HCT116 (cell line): ENCODE results near the gene ARHGAP8. TPM values are rescaled to one million over a fixed set of nuclear protein-coding genes. Genes with fewer than 3 reads are reported as not detected.

Source experiments
- ATAC-seq: fragments of 200-7000 bp; cut with Tn5 transposase; 2 replicates; pipeline ENCODE4 v1.9.1; 2020; ENCODE audit warnings: mild to moderate bottlenecking, moderate library complexity
- BruUV-seq: library from RNA; stranded (reverse); fragments of 400-500 nt; replicated peaks from 2 replicates; lab custom pipeline; 2021; lab: Mats Ljungman, UMichigan
- CTCF ChIA-PET: fragments of 300-600 bp; sonication (Branson Sonifier 250); formaldehyde crosslinking; loops from one replicate; lab custom pipeline; 2021; ENCODE audit warnings: antibody characterized with exemption; lab: Charles Lee
- POLR2A ChIA-PET: fragments of 300-600, 350-600 bp; sonication (Branson Sonifier 250); formaldehyde crosslinking; loops from one replicate; lab custom pipeline; 2021; ENCODE audit warnings: antibody characterized with exemption; lab: Charles Lee
- RAD21 ChIA-PET, 2 experiments: fragments of 300-600 bp; sonication (Branson Sonifier 250); formaldehyde crosslinking; loops; one replicate each; lab custom pipeline; 2023; ENCODE audit warnings: low total read pairs in 2 of 2; ENCODE audit not compliant: uncharacterized antibody in 2 of 2, unreplicated experiment in 2 of 2, low non-redundant PET in 1 of 2; lab: Charles Lee
- DNase-seq: peaks from one replicate; pipeline ENCODE4 v3.0.0-alpha.2; 2010; ENCODE audit warnings: low read depth, low spot score
- H2AFZ ChIP-seq: fragments of 200-600 bp; shearing (Covaris generic), sonication (generic); 2 replicates; pipeline ENCODE4 v1.6.1; 2017; ENCODE audit warnings: low read depth, mixed run types, mixed read lengths, antibody characterized with exemption, low read length; ENCODE audit not compliant: poor library complexity, severe bottlenecking
- H3K27ac ChIP-seq: 2 replicates; pipeline ENCODE4 v1.5.1; 2012; ENCODE audit warnings: low read depth, low read length
- H3K27me3 ChIP-seq: fragments of 200-600 bp; sonication (generic); 2 replicates; pipeline ENCODE4 v1.6.1; 2016; ENCODE audit warnings: mixed run types, low read length, mixed read lengths; ENCODE audit not compliant: insufficient read depth
- H3K36me3 ChIP-seq, 2 experiments: fragments of 200-500 bp in 1 of 2; fragments of 200-600 bp in 1 of 2; sonication (Bioruptor generic) in 1 of 2; sonication (generic) in 1 of 2; 2 replicates each; pipeline versions ENCODE4 v1.5.1 to v1.6.1; 2014 to 2016; ENCODE audit warnings: low read length in 2 of 2, inconsistent platforms in 1 of 2, mixed read lengths in 1 of 2, mixed run types in 1 of 2; ENCODE audit not compliant: insufficient read depth in 2 of 2, control insufficient read depth in 1 of 2
- H3K4me1 ChIP-seq, 2 experiments: fragments of 200-600 bp in 1 of 2; sonication (generic) in 1 of 2; 2 replicates each; pipeline versions ENCODE4 v1.5.1 to v1.6.1; 2012 to 2017; ENCODE audit warnings: low read length in 2 of 2, inconsistent platforms in 1 of 2, mild to moderate bottlenecking in 1 of 2, mixed read lengths in 1 of 2, mixed run types in 1 of 2, moderate library complexity in 1 of 2; ENCODE audit not compliant: insufficient read depth in 2 of 2, control insufficient read depth in 1 of 2
- H3K4me2 ChIP-seq: fragments of 200-600 bp; sonication (generic); 2 replicates; pipeline ENCODE4 v1.6.1; 2017; ENCODE audit warnings: mixed run types, low read length, mixed read lengths
- H3K4me3 ChIP-seq, 2 experiments: fragments of 200-600 bp in 1 of 2; sonication (generic) in 1 of 2; replicated peaks in 1 of 2; 2 replicates each; pipeline ENCODE4 v1.5.1; 2011 to 2016; ENCODE audit warnings: low read length in 2 of 2, control low read depth in 1 of 2, low read depth in 1 of 2, mild to moderate bottlenecking in 1 of 2, mixed read lengths in 1 of 2, mixed run types in 1 of 2
- H3K79me2 ChIP-seq: fragments of 200-600 bp; sonication (generic); 2 replicates; pipeline ENCODE4 v1.6.1; 2017; ENCODE audit warnings: mild to moderate bottlenecking, mixed run types, low read length, moderate library complexity, mixed read lengths; ENCODE audit not compliant: insufficient read depth
- H3K9ac ChIP-seq: fragments of 200-600 bp; sonication (generic); 2 replicates; pipeline ENCODE4 v1.6.1; 2016; ENCODE audit warnings: low read length, mixed read lengths
- H3K9me2 ChIP-seq: fragments of 200-600 bp; sonication (generic), shearing (Covaris generic); 2 replicates; pipeline ENCODE4 v1.6.1; 2017; ENCODE audit warnings: mixed run types, mild to moderate bottlenecking, moderate library complexity; ENCODE audit not compliant: insufficient read depth
- H3K9me3 ChIP-seq, 2 experiments: fragments of 200-500 bp in 1 of 2; fragments of 200-600 bp in 1 of 2; sonication (Bioruptor generic) in 1 of 2; sonication (generic) in 1 of 2; 2 replicates each; pipeline ENCODE4 v1.6.1; 2014 to 2017; ENCODE audit warnings: low read length in 2 of 2, mixed read lengths in 2 of 2, inconsistent platforms in 1 of 2, low read depth in 1 of 2, mild to moderate bottlenecking in 1 of 2, mixed run types in 1 of 2, moderate library complexity in 1 of 2; ENCODE audit not compliant: control insufficient read depth in 1 of 2, insufficient read depth in 1 of 2
- H4K20me1 ChIP-seq: fragments of 200-600 bp; sonication (generic), shearing (Covaris generic); 2 replicates; pipeline ENCODE4 v1.6.1; 2017; ENCODE audit warnings: mixed run types, mild to moderate bottlenecking, moderate library complexity; ENCODE audit not compliant: insufficient read depth
- CBX3 ChIP-seq: IDR thresholded peaks from 2 replicates; pipeline ENCODE4 v1.6.1; 2012; ENCODE audit warnings: low read depth
- CEBPB ChIP-seq: IDR thresholded peaks from 2 replicates; pipeline ENCODE4 v1.6.1; 2012; ENCODE audit warnings: low read depth
- EGR1 ChIP-seq: IDR thresholded peaks from 2 replicates; pipeline ENCODE4 v1.6.1; 2012; ENCODE audit warnings: low read depth
- EZH2phosphoT487 ChIP-seq: fragments of 200-600 bp; IDR thresholded peaks from 2 replicates; pipeline ENCODE4 v1.6.1; 2018; ENCODE audit warnings: antibody characterized with exemption, borderline replicate concordance
- FOSL1 ChIP-seq: IDR thresholded peaks from 2 replicates; pipeline ENCODE4 v1.6.1; 2012; ENCODE audit warnings: low read depth
- JUND ChIP-seq: IDR thresholded peaks from 2 replicates; pipeline ENCODE4 v1.6.1; 2012
- POLR2A ChIP-seq: IDR thresholded peaks from 2 replicates; pipeline ENCODE4 v1.7.0; 2011; ENCODE audit warnings: borderline replicate concordance; ENCODE audit not compliant: insufficient read depth, insufficient read length; ENCODE audit errors: extremely low read depth
- POLR2AphosphoS5 ChIP-seq: IDR thresholded peaks from 2 replicates; pipeline ENCODE4 v1.6.1; 2011; ENCODE audit warnings: mild to moderate bottlenecking, low read depth, low read length, moderate library complexity
- RAD21 ChIP-seq: IDR thresholded peaks from 2 replicates; pipeline ENCODE4 v1.6.1; 2012; ENCODE audit warnings: low read depth, mild to moderate bottlenecking
- REST ChIP-seq: IDR thresholded peaks from 2 replicates; pipeline ENCODE4 v1.6.1; 2012; ENCODE audit warnings: low read depth
- SIN3A ChIP-seq: IDR thresholded peaks from 2 replicates; pipeline ENCODE4 v1.6.1; 2012; ENCODE audit warnings: low read depth
- intact Hi-C: fragments of 100-400 bp; cut with micrococcal nuclease; formaldehyde crosslinking; loops from 2 replicates; pipeline ENCODE4 v1.10.0; 2022
- total RNA-seq: library from RNA; stranded (reverse); gene quantifications from one replicate; pipeline ENCODE4 v1.2.1, GENCODE V29; 2021; ENCODE audit not compliant: unreplicated experiment
- TF ChIP-seq, protein P1 (sequence below), 3 experiments: fragments of 200-600 bp in 1 of 3; sonication (generic) in 1 of 3; IDR thresholded peaks in 2 of 3; conservative IDR thresholded peaks in 1 of 3; 2 replicates each; pipeline ENCODE4 v1.5.1; 2012 to 2017; ENCODE audit warnings: low read depth in 2 of 3, low read length in 2 of 3, antibody characterized with exemption in 1 of 3, borderline replicate concordance in 1 of 3, control low read depth in 1 of 3, mild to moderate bottlenecking in 1 of 3, mixed read lengths in 1 of 3, mixed run types in 1 of 3, moderate library complexity in 1 of 3; ENCODE audit not compliant: insufficient read depth in 1 of 3
- TF ChIP-seq, protein P2 (sequence below): IDR thresholded peaks from 2 replicates; pipeline ENCODE4 v1.6.1; 2012

ARHGAP8 gene
- total RNA-seq, 1 experiment from 2014 or later: 67.5 TPM

DNA sequence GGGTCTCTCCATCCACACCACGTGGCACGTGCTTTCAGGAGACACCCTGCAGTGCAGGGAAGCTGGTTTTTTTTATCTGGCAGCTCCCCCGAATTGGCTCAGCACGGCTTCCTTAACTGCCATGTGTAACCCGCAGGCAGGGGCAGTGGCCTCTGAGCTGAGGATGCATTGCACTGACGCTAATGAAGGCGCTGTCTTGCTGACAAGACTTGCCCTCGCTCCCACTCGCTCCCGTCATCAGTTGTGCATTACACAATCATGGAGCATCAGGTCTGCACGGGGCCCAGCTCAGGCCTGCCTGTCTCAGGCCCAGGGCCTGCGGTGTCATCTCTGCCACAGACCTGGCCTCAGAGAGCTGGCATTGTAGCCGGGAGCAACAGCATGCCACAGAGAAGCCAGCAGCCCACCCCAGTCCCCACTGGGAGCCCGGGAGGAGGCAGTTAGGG is 95.9 kb downstream of the ARHGAP8 start (continued):
- TF ChIP-seq REST: no peak
- no peak for TF ChIP-seq EZH2phosphoT487

DNA sequence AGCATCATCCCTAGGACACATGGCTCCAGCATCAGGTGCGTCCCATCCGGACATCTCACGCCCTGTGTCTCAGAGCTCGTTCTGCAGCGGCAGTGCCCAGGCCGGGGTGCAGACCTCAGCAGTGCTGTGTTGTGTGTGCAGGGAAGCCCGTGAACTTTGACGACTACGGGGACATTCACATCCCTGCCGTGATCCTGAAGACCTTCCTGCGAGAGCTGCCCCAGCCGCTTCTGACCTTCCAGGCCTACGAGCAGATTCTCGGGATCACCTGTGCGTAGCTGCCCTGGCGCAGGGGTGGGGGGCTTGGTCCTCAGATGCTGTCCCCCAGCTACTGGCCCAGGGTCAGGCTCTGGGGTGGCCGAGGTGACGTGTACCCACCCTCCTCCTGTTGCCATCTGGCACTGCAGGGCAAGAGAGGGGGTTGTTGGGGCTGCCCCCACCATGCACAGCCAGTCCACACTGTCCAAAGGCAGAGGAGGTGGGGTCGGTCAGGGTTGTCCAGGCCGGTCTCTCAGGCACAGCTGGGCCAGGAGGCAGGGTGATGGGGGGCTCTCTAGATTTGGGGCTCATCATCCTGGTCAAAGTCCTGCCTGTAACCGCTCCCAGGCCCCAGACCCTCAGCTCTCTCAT is 96.5 kb downstream of the ARHGAP8 start:
- Histone ChIP-seq H3K4me3 (no peak overlapping the region), H3K4me2 (no peak overlapping the region), H3K79me2 (no peaks in the 10 kb centered on the region), H3K9ac (no peak overlapping the region), H3K27ac (no peak overlapping the region), H4K20me1 (no peaks in the 10 kb centered on the region), H2AFZ (no peak overlapping the region), H3K36me3 (peaks cover 4 to 9% of the 10 kb centered on the region in 2 experiments; a peak in 3 of 4 replicates), H3K9me3 (no peaks in the 10 kb centered on the region), H3K27me3 (no peaks in the 10 kb centered on the region), H3K4me1 (no peaks in the 10 kb centered on the region), H3K9me2 (no peaks in the 10 kb centered on the region)
- ChIA-PET POLR2A (no interaction called here), RAD21 (no interaction called here), CTCF (no interaction called here)
- BruUV-seq: no TSS peak
- intact Hi-C loops: no loop called here
- DNase-seq (no peak), ATAC-seq (no peak)
- TF ChIP-seq POLR2AphosphoS5: no peak
- TF ChIP-seq POLR2A: no peak
- no peak for TF ChIP-seq EGR1
- TF ChIP-seq SIN3A: no peak
- TF ChIP-seq JUND: no peak
- no peak for TF ChIP-seq FOSL1
- TF ChIP-seq, protein P1, sequence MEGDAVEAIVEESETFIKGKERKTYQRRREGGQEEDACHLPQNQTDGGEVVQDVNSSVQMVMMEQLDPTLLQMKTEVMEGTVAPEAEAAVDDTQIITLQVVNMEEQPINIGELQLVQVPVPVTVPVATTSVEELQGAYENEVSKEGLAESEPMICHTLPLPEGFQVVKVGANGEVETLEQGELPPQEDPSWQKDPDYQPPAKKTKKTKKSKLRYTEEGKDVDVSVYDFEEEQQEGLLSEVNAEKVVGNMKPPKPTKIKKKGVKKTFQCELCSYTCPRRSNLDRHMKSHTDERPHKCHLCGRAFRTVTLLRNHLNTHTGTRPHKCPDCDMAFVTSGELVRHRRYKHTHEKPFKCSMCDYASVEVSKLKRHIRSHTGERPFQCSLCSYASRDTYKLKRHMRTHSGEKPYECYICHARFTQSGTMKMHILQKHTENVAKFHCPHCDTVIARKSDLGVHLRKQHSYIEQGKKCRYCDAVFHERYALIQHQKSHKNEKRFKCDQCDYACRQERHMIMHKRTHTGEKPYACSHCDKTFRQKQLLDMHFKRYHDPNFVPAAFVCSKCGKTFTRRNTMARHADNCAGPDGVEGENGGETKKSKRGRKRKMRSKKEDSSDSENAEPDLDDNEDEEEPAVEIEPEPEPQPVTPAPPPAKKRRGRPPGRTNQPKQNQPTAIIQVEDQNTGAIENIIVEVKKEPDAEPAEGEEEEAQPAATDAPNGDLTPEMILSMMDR (IDR thresholded peaks at IDR 0.05 in 2 of 3, conservative IDR thresholded peaks at IDR 0.05 in 1 of 3; ENCODE audit: borderline replicate concordance in 1 of 3, insufficient read depth in 1 of 3, low read depth in 2 of 3, low read length in 2 of 3): no peak
- TF ChIP-seq CEBPB: no peak
- TF ChIP-seq CBX3: no peak
- TF ChIP-seq, protein P2, sequence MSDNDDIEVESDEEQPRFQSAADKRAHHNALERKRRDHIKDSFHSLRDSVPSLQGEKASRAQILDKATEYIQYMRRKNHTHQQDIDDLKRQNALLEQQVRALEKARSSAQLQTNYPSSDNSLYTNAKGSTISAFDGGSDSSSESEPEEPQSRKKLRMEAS: no peak
- no peak for TF ChIP-seq RAD21
